Measurements from ENCODE around the gene COBLL1.
"Not testable (repeated sequence)": the region's sequence is repeated elsewhere in the genome, so short reads cannot be mapped to it uniquely, and the experiment has no call there.

The COBLL1 gene

DNA sequence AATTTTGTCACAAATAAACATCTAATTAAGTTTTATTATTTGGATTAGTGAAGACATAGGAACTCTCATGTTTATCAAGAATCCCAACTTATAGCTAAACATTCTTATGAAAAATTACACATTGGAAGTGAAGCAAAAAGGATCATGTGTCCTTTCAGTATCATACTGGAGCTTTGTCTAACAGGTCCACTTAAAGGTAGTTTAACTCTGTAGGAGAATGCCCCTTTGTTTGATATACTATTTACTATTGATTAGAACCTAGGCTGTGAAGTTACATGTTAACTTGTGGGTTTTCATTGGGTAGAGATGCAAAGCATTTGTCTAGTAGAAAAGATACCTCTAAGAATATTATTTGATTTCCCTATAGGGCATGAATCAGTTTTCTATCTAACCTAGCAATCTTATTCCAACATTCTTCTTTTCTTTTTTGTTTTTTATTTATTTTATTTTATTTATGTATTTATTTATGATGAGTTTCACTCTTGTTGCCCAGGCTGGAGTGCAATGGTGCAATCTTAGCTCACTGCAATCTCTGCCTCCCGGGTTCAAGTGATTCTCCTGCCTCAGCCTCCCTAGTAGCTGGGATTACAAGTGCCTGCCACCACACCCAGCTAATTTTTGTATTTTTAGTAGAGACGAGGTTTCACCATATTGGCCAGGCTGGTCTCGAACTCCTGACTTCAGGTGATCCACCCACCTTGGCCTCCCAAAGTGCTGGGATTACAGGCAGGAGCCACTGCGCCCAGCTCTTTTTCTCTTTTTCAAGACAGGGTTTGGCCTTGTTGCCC lies 18.5 kb upstream of the COBLL1 start:
- not testable (repeated sequence) for DNase-seq (ENCODE audit: extremely low read depth in 1 of 2, low read depth in 1 of 2)

DNA sequence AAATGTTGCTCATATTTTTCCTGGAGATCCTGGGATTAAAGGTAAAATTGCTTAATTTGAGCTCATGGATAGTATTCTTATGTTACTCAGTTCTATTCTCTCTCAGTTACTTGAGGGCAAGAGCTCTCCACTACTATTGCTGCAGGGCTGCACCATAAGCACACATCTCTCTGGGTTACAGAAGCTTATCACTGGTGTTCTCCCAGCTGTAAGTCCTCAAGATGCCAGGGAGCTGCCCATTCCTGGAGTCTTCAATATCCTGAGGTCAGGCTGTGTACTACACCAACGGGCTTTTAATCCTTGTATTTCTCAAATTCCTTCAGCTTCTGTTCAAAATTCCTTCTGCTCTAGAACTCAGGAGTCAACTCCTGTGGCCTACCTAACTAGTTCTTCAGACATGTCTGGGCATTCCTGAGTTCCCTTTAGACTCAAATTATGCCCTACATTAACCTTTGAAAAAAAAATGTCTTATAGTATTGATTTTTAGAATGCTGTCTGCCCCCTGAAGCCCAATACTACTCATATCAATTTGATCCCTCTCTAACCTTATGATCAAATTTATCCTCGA lies 17.7 kb upstream of the COBLL1 start:
- DNase-seq (ENCODE audit: extremely low read depth in 1 of 2, low read depth in 1 of 2) = no peak

DNA sequence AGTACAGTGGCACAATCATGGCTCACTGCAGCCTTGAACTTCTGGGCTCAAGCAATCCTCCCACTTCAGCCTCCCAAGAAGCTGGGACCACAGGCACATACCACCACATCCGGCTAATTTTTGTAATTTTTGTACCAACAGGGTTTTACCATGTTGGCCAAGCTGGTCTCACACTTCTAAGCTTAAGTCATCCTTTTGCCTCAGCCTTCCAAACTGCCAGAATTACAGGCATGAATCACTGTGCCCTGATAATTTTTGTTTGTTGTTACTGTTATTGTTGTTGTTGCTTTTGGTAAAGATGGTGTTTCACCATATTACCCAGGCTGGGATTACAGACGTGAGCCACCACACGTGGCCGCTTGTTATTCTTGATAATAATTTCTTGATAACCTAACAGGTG lies 10.5 kb upstream of the COBLL1 start:
- DNase-seq (ENCODE audit: extremely low read depth in 1 of 2, low read depth in 1 of 2) = no peak

DNA sequence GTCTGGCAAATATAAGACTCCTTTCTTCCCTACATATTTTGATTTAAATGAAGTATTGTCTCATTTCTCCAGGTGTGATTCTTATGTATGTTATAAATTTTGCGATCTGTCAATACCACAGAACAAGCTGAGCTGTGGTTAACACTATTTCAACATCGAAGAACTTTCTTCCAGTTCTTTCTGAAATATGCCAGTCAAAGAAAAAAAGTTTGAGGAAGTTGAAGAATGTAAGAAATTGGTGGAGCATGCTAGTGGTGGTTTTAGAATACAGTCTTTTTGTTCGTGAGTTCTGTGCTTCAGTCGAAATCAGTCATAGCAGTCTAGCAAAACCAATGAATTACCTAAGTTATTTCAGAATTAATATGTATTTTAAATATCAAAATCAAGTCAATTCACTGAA lies 8.6 kb upstream of the COBLL1 start:
- DNase-seq (ENCODE audit: extremely low read depth in 1 of 2, low read depth in 1 of 2) = no peak

DNA sequence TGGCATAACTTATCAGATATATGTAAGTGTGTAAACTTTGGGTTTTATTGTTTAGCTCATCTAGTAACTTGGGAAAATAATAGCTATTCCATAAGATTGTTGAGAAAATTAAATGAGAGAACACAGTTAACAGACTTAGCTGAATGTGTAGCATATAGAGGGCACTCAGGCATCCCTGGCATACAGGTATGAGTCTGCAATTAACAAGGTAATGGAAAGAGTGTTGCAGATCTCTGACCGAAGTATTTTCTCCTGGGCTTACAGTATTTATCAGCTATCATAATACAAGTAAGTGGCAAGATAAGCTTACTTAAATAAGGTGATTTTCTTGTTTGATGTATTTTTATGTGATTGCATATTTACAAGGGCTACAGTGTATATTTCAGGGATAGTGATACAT lies 7.9 kb upstream of the COBLL1 start:
- no peak for DNase-seq (ENCODE audit: extremely low read depth in 1 of 2, low read depth in 1 of 2)

DNA sequence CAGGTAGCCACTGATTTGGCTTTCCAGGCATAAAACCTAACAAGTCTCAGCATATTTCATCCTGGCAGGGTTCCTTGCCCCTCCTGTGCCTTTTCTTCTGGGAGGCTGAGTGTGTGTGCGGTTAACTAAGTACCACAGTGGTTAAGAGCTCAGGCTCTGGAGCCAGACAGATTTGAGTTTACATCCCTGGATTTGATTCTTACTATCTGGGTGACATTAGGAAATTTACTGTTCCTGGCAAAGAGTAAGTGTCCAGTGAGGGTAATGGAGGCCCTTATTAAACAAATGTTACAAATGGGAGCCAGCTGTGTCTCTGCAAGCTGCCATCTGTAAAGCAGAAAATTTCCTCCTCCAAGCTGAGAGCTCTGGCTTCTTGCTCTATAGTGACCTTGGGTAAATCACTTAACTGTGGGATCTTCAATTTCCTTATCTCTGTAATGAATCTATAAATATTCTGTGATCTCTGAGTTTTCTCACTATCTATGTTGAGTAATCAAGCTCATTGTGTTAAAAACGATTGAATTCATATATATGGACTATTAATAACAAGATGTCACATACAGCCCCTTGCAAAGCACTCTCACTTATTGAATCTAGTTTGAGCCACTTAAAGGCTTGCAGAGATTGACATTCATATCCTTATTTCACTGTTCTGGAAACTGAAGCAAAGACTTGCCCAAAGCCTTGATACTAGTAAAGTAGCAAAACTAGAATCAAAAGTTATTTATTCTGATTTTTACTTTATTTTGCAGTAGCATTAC lies 6.5 kb upstream of the COBLL1 start:
- no peak for DNase-seq (ENCODE audit: extremely low read depth in 1 of 2, low read depth in 1 of 2)

DNA sequence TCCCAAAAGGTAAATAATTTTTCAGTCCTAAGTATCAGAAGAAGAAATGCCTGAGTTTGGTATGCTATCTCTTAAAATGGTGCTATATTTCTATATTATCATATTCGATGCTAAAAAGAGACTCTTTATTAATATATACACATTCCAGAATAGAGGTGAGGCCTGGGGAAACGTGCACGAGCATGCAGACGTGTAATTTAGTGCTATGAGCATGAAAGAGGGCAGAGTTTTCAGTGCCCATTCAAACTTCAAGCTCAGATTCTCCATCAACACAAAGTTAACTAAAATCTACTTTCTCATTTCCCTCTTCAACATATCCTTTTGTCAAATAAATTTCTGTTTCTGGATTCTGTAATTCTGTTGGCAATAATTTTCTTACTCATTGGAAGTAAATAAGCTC lies 5.7 kb upstream of the COBLL1 start:
- DNase-seq (ENCODE audit: extremely low read depth in 1 of 2, low read depth in 1 of 2) = no peak

DNA sequence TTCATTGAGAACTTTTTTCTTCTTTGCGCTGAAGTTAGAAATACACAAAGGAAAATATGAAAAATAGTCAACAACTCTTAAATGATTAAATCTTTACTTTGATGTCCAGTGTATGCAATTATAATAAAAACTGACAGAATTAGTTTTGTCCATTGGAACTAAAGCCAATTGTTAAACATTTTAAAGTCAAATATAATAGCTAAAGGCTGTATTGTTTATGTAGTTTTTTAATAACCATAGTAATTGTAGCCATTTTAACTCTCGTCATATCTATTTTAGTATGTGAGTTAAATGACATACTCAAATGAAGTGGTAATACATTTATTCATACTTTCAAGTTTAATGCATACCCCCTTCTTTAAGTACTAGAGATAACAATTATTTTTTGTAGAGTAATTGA lies 4.7 kb upstream of the COBLL1 start:
- DNase-seq (ENCODE audit: extremely low read depth in 1 of 2, low read depth in 1 of 2) = no peak

DNA sequence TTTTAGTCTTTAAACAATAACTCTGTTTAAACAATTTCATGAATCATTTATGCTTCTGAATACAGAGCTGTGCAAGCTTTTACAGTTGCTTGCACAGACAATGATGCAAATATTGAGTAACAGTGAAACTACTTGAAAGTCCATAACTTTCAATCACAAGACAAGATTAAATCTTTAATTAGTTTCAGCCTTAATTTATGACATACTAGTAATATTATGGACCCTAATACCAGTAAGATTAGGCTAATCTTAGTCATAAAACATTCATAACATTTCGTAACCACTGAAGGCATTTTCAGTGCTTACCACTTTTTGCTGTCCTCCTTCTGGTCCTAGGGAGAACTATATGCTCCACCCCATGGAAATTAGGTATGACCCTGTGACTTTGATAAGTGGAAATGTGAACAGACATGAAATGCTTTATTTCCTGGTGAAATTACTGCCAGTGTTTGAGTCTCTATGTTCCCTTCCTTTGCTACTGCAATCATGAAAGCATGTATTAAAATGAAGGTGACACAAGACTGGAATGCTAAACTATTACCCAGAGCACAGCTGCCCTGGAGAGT lies 1.8 kb upstream of the COBLL1 start:
- no peak for DNase-seq (ENCODE audit: extremely low read depth in 1 of 2, low read depth in 1 of 2)

DNA sequence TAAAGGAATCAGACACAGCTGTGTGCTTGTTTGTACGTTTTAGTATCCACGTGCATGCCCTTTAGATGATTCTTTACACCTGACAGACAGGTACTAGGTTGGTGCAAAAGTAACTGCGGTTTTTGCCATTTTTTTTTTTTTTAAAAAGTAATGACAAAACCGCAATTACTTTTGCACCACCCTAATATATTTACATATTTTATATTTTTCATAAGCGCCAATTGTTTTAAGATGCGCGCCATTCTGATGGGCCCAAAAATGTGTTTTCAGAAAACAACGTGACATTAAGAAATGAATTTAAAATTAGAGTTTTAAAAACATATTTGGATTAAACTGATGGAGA lies 972 bp upstream of the COBLL1 start:
- no peak for DNase-seq (ENCODE audit: extremely low read depth in 1 of 2, low read depth in 1 of 2)

DNA sequence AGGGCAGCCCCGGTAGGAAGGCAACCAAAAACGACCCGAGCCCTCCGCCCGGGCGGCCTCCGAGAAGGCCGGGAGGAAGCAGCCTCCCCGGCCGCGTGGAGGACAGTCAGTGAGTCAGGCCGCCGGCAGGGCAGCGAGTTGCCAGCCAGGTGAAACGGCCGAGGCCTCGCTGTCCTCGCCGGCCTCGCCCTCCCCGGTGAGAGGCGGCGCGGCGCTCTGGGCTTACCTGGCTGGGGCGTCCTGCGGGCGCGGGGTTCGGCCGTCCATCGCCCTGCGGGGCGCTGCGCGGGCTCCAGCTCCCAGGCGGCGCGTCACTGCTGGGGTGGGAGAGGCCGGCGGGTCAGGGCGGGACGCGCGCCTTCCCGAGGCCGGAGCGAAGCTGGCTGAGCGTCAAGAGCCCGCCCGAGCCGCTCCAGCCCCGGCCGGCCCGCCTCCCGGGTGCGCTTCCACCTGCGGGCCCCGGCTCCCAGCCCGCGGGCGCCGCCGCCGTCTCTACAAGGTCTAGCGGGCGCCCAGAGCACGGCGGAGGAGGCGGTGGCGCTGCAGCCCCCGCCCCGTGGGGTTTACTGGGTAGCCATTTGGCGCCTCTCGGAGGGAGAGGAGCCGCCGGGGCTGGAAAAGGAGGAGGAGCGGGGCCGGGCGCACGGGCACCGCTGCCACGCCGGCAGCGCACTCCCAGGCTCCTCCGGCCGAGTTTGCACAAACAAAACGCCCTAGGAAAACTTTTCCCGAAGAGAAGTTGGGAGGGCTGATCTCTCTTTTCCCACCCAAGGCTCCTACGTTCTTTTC lies 499 bp downstream of the COBLL1 start:
- no peak for DNase-seq (ENCODE audit: extremely low read depth in 1 of 2, low read depth in 1 of 2)

DNA sequence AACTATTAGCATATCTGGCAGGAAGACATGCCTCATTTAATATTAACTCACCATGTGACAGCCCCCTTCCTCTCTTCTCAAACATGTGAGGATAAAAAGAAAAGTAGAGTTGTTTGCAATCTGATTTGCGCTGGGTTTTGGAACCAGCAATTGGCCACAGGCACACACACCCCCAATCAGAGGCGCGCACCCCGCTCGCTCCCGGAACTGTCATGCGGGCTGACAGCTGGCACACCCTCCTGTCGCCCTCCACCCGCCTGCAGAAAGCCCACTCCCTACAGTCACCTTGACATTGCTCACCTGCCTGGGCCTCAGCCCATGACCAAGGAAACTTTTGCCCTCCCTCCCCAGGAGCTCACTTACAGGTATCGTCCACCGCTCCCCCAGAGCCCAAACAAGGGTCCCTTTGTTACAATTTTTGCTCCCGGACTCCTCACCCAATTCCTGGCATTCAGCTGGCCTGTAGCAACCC lies 1.1 kb downstream of the COBLL1 start:
- DNase-seq (ENCODE audit: extremely low read depth in 1 of 2, low read depth in 1 of 2) = no peak

DNA sequence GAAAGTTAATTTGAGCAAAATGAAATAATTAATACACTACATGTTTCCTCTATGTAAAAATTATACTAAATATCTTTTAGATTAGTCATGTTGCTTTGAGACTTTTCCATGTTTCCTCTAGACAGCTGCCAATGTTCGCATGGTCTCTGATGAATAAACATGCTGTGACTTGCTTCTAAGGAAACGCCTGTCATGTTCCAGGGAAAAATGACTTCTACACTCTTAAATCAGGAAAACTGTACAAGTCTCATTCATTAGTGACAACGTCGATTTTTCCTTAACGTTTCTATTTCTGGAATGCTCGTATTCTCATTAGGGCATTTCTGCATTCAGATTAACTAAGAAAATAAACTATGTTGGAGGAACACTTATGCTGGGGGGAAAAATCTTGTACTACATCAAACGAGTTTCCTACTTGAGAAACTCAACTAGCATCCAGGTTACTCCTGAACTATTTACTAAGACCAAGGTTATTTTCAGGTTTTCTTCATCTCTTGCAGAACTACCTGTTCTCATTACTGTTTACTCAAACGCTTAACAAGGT lies 1.6 kb downstream of the COBLL1 start:
- no peak for DNase-seq (ENCODE audit: extremely low read depth in 1 of 2, low read depth in 1 of 2)

DNA sequence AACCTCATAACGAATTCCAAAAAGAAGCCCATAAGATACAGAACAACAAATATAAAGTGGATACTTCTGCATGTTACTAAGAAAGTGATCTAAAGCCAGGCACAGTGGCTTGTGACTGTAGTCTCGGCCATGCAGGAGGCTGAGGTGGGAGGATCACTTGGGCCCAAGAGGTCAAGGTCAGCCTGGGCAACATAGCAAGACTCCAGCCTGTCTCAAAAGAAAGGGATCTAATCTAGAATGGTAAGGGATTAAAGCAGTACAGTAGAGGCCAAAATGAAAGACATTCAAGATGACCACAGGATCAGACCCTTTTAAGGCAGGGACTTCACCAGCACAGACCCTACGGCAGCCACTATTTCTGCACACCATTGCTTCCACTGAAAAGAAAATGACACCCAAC lies 3.8 kb downstream of the COBLL1 start:
- no peak for DNase-seq (ENCODE audit: extremely low read depth in 1 of 2, low read depth in 1 of 2)

DNA sequence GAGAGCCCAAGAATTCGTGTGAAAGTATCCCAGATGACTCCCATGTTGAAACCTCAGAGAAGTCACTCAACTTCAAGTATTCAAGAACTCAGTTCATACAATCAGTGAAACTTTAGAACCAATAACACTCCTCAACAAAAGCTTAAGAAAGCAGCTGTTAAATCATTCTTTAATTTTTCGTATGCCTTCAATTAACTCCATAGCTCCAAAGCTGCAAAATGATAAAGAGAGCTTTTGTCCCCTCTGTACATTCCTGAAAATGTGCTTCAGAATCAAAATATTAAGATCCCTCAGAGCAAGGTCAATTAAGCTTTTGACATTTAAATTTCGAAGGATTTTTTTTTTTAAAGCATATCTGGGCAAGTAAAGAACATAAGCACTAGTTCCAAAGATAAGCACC lies 4.7 kb downstream of the COBLL1 start:
- DNase-seq (ENCODE audit: extremely low read depth in 1 of 2, low read depth in 1 of 2) = no peak

DNA sequence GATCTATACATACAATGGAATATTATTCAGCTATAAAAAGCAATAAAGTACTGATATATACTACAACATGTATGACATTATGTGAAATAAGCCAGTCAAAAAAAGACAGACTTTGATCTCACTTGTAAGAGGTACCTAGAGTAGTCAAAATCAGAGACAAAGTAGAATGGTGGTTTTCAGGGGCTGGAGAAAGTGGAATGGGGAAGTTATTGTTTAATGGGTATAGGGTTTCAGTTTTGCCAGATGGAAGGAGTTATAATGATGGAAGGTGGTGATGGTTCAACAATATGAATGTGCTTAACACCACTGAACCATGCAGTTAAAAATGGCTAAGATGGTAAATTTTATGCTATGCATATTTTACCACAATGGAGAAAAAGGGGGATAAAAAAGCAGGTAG lies 6.3 kb downstream of the COBLL1 start:
- DNase-seq (ENCODE audit: extremely low read depth in 1 of 2, low read depth in 1 of 2) = no peak

DNA sequence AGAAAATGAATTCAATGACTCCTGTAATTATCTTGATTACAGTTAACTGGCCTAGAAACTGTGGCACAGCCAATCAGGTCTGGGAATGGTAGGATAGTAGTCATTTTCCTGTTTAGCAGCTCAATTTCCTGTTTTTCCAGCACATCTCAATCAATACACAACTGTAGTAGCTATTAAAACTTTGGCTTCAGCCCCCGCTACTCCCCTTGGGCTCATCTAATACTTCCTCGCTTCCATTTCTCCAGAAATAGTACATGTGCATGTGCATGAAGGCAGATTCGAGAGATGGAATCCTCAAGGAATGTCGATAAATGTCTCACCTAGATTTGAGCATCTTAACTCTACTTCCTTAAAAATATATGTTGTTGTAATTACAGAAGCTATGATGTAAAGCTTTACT lies 9.7 kb downstream of the COBLL1 start:
- DNase-seq (ENCODE audit: extremely low read depth in 1 of 2, low read depth in 1 of 2) = no peak

DNA sequence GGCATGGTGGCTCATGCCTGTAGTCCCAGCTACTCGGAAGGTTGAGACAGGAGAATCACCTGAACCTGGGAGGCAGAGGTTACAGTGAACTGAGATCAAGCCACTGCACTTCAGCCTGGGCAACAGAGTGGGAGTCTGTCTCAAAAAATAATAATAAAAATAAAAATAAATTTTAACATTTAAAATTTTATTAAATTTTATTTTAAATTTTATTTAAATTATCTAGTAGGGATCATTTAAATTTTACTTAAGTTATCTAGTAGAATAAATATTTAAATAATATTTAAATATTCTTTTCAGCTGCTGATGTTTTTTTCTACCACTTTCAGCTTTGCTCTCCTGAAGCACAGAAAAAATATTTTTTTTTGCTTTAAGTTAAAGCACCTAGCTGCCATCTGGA lies 10.4 kb downstream of the COBLL1 start:
- no peak for DNase-seq (ENCODE audit: extremely low read depth in 1 of 2, low read depth in 1 of 2)

DNA sequence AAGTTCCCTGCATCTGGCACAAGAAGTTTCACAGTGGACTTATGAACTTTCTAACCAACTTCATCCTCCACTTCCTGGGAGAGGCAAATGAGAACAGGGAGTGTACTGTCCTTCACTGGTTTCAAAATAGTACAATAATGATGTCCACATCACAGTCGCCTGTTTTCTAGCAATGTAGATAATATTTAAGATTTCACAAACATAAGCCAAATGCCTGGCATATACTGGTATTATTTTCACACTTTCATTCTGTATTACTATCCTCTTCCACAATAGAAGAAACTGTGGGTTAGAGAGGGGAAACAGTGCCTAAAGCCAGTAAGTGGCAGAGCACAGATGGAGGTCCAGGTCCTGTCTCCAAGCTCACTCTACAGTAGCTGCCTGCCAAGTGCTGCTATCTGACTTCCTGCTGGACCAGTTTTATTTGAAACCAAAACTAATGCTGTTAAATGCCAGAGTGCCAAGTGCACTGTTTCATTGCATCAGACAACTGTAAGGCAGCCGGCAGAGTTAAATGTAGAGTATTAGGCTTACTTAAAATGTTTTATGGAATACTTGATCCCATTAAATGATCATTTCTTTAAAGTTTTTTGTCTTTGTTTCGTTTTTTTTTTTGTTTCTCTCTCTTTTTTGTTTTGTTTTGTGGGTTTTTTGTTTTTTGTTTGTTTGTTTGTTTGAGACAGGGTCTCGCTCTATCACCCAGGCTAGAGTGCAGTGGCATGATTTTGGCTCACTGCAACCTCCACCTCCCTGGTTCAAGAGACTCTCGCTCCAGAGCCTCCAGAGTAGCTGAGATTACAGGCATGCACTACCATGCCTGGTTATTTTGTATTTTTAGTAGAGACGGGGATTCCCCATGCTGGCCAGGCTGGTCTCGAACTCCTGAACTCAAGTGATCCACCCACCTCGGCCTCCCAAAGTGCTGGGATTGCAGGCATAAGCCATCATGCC lies 15.1 kb downstream of the COBLL1 start:
- no peak for DNase-seq (ENCODE audit: extremely low read depth in 1 of 2, low read depth in 1 of 2)

DNA sequence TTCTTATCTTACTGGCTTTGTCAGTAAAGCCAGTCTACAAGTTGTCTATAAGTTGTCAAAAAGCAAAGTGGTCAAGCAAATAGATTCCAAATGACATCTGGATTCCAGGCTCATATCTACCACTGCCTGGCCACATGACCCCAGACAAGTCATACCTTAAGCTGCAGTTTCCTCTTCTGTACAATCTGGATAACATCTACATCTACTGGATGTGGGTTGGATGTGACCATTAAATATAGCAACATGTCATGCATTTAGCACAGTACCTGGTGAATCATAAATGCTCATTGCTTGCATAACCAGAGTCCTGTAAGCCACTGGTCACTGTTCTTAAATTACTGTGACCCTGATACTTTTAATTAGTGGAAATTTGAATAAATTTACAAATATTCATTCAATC lies 16.8 kb downstream of the COBLL1 start:
- DNase-seq (ENCODE audit: extremely low read depth in 1 of 2, low read depth in 1 of 2) = no peak

Data from activated CD8-positive, alpha-beta memory T cell treated with anti-CD3 and anti-CD28 coated beads for 1 hour (primary cell).